Diencephalon (tissue), 1 donor: Measurements from ENCODE around the gene CT45A3. TPM values are rescaled to one million over a fixed set of nuclear protein-coding genes. Genes with fewer than 3 reads are reported as not detected.

ENCODE experiments used
- small RNA-seq: library from RNA; depleted of rRNA; stranded (forward); fragments of <200 nt; gene quantifications from one replicate; pipeline ENCODE3, GENCODE V24; 2014
- total RNA-seq: library from RNA; depleted of rRNA; stranded (reverse); fragments of >200 nt; gene quantifications from one replicate; pipeline ENCODE4 v1.2.3, GENCODE V29; 2014

Gene CT45A3, protein sequence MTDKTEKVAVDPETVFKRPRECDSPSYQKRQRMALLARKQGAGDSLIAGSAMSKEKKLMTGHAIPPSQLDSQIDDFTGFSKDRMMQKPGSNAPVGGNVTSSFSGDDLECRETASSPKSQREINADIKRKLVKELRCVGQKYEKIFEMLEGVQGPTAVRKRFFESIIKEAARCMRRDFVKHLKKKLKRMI
- total RNA-seq, result not detected

DNA sequence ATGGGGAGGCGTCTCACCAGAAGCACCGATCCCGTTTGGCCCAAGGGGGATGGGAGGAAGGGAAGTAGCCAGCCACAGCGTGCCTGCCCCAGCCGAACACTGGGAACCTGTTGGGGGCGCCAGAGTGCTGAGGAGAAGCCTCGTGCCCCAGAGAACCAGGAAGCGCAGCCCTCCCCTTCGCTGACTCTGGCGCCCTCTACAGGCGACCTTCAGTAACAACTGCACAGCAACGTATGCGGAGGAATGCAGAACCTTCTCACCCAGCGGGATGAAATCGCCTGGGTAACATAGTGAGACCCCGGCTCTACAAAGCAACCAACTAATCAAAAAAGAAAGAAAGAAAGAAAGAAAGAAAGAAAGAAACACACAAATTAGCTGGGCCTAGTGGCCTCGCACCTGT, at the start of gene CT45A3:
TSS of gene CT45A3 (minus strand) at position 101 of the 400 bp plus-strand sequence. CDS start 3,747 bp downstream, outside the sequence.

GRCh38 chrX:135802687-135803086, 34.7 kb upstream of the CT45A3 start, which contains the start of gene CT45A6:
Gene CT45A6, minus strand, starts transcription at chrX:135802787. Its CDS starts 3,794 bp downstream, at chrX:135798993.

DNA sequence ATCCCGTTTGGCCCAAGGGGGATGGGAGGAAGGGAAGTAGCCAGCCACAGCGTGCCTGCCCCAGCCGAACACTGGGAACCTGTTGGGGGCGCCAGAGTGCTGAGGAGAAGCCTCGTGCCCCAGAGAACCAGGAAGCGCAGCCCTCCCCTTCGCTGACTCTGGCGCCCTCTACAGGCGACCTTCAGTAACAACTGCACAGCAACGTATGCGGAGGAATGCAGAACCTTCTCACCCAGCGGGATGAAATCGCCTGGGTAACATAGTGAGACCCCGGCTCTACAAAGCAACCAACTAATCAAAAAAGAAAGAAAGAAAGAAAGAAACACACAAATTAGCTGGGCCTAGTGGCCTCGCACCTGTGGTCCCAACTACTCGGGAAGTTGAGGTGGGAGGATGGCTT, 17.4 kb upstream of the CT45A3 start, which contains the start of gene CT45A5:
TSS of gene CT45A5 (minus strand) at position 101 of the 400 bp plus-strand sequence. CDS start 3,774 bp downstream, outside the sequence.

DNA sequence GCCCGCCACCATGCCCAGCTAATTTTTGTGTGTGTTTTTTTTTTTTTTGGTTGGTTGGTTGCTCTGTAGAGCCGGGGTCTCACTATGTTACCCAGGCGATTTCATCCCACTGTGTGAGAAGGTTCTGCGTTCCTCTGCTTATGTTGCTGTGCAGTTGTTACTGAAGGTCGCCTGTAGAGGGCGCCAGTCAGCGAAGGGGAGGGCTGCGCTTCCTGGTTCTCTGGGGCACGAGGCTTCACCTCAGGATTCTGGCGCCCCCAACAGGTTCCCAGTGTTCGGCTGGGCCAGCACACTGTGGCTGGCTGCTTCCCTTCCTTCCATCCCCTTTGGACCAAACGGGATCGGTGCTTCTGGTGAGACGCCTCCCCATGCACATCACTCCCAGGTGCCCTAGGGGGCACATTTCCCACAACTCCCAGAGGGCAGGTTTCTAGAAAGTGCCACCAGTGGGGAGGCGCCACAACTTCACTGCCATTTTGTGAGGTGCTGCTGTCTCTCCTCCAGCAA, 54.8 kb downstream of the CT45A3 start, which contains the start of gene CT45A1:
TSS of gene CT45A1 (plus strand) at position 457 of the 507 bp plus-strand sequence. CDS start 5,302 bp downstream, outside the sequence.

Small RNA genes within 50 kb of the gene (small RNA-seq; reads per million reads assigned to genes)
- gene AC240442.1, result not detected

Other genes starting within 250 kb of the CT45A3 start
- gene INTS6L, start 247.5 kb downstream of the CT45A3 start, total RNA-seq, result 20.5 TPM
- not detected for gene CT45A1, start 54.6 kb downstream of the CT45A3 start, total RNA-seq
- gene CT45A5, start 17.3 kb upstream of the CT45A3 start, total RNA-seq, result 0.46 TPM
- not detected for gene CT45A6, start 34.6 kb upstream of the CT45A3 start, total RNA-seq
- not detected for gene CT45A2, start 51.8 kb upstream of the CT45A3 start, total RNA-seq
- not detected for gene CT45A7, start 69.1 kb upstream of the CT45A3 start, total RNA-seq
- gene CT45A8, start 86.3 kb upstream of the CT45A3 start, total RNA-seq, result not detected
- gene CT45A9, start 103.6 kb upstream of the CT45A3 start, total RNA-seq, result not detected
- gene CT45A10, start 125.3 kb upstream of the CT45A3 start, total RNA-seq, result not detected
- not detected for gene SAGE1, start 125.5 kb upstream of the CT45A3 start, total RNA-seq
- gene MMGT1, start 205.8 kb upstream of the CT45A3 start, total RNA-seq, result 24.7 TPM
- 206 TPM for gene SLC9A6, start 217.2 kb upstream of the CT45A3 start, total RNA-seq